HG02943 (cell line): Measurements from ENCODE around the gene XPNPEP2.

Experiments
- ATAC-seq: cut with Tn5 transposase; IDR thresholded peaks from one replicate; pipeline ENCODE4 v1.9.1; 2021; ENCODE audit warnings: mild to moderate bottlenecking, low read depth, moderate library complexity; ENCODE audit not compliant: unreplicated experiment

XPNPEP2 gene, protein sequence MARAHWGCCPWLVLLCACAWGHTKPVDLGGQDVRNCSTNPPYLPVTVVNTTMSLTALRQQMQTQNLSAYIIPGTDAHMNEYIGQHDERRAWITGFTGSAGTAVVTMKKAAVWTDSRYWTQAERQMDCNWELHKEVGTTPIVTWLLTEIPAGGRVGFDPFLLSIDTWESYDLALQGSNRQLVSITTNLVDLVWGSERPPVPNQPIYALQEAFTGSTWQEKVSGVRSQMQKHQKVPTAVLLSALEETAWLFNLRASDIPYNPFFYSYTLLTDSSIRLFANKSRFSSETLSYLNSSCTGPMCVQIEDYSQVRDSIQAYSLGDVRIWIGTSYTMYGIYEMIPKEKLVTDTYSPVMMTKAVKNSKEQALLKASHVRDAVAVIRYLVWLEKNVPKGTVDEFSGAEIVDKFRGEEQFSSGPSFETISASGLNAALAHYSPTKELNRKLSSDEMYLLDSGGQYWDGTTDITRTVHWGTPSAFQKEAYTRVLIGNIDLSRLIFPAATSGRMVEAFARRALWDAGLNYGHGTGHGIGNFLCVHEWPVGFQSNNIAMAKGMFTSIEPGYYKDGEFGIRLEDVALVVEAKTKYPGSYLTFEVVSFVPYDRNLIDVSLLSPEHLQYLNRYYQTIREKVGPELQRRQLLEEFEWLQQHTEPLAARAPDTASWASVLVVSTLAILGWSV

GRCh38 chrX:129738466-129739308 is at the start of gene XPNPEP2:
Gene XPNPEP2 (plus strand): TSS chrX:129738979. CDS start chrX:129739214, 235 bp downstream.
- ATAC-seq: no peak

DNA sequence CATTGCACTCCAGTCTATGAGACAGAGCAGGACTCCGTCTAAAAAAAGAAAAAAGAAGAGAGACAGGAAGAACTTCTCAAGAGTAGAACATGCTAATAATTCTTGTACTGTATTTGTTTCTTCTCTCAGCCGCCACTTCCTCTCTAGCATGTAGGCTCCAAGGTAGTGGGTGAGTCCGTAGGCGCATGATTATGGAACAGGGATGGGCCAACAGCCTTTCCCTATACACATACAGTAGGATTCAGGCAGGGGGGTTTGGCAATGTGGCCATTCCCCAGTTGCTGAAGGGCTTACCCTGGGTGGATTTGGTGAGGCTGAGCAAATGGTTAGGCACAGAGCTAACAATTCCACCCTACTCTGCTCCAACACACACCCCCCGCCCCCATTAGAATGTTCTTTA is 49.0 kb upstream of the XPNPEP2 start:
- ATAC-seq: no peak

DNA sequence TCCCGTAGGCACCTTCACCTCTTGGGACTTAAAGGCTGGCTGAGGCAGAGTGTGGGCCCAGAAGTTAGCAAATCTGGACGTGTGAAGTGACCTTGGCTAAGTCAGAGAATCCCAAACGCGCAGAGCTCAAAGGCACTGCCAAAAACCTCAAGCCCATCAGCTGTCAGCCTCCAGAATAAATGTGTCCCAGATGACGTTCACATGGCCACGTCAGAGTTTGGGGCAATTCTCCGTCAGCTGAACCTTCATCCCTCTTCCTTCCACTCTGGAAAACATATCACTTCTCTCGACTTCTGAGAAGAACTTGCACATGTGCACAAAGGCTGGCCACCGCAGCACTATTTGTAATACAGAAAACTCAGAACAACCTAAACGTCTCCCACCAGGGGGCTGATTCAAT is 48.3 kb upstream of the XPNPEP2 start:
- ATAC-seq: no peak

- ATAC-seq: no peak
Observed at GRCh38 chrX:129693354-129693753, 45.4 kb upstream of the XPNPEP2 start.

- ATAC-seq: no peak
Observed at GRCh38 chrX:129694805-129695204, 44.0 kb upstream of the XPNPEP2 start.

DNA sequence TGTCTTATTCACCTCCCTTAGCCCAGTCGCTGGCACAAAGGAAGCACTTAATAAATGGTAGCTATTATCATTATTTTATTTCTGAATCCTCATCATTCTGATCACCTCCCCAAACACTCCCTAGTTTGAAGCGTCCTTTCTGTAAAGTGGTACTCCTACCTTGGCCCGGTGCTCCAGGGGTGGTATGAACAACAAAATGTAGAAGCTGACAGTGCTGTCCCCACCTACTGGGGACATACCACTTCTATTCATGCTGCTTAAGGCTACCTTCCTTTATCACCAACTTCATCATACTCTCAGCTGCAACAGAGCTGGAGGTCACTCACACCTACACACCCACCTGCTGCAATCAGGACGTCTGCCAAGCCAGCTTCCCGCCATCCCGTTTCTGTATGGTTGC is 43.2 kb upstream of the XPNPEP2 start:
- ATAC-seq: no peak

DNA sequence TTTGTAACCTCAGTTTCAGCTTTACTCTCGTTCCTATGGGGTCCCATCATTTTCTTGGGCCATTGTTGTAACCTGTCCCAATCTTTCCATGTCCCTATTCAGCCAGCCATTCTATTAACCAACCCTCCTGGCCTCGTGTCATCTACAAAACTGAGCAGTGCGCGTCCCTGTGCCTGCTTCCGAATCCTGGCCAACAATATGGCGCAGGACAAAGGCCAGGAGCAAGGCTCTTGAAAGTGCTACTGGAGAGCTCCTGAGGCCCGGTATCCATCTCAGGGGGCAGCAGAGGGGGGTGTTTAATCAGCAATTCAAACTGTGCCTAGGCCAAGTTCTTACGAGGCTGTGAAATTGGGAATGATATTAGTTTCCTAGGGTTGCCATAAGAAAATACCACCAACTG is 42.8 kb upstream of the XPNPEP2 start:
- ATAC-seq: no peak

- no peak for ATAC-seq
Observed at GRCh38 chrX:129696463-129697155, 42.2 kb upstream of the XPNPEP2 start.

DNA sequence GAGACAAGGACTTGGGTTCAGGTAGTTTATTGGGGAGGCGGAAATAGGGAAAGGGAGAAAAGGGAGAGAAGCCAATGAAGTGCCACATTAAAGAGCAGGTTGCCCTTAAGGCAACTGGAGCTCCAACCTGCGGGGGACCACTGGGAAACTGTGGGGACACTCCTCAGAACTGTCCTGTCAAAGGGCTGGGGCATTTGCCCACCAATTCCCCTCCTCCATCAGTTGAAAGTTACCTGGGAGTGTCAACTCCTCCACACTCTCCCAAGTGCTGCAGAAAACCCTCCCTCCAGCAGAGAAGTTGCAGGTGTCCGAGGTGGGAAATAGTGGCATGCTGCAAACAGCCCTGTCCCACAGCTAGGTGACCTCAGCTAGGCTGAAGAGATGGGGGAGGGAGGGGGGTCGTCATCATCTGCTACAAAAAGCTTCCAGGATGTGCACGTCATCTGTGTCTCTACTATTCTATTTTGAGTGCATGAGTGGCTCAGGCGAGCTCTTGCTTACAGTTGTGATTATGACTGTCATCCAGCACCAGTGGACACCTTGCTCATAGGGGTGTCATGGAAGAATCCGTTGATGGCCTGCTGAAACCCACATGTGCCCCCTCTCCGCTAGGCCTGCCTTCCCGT is 41.5 kb upstream of the XPNPEP2 start:
- no peak for ATAC-seq

GRCh38 chrX:129698150-129698549 is 40.6 kb upstream of the XPNPEP2 start:
- no peak for ATAC-seq

DNA sequence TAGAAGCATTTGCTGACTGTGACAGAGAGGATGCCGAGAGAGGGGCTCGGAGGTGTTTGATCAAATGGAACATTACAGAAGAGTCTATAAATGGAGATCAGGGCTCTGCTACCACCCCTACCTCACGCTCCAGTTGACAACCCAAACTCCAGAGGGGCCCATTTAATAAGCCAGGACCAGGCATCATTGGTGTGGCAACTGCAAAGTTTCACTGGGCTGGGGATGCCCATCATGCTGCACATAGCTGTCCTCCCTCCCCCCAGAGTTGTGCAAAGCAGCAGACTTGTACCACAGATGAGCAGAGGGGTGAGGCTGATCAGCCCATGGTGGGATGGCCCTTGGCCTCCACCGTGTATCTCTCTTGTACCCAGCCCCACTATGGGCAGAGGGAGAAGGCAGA is 38.2 kb upstream of the XPNPEP2 start:
- no peak for ATAC-seq

DNA sequence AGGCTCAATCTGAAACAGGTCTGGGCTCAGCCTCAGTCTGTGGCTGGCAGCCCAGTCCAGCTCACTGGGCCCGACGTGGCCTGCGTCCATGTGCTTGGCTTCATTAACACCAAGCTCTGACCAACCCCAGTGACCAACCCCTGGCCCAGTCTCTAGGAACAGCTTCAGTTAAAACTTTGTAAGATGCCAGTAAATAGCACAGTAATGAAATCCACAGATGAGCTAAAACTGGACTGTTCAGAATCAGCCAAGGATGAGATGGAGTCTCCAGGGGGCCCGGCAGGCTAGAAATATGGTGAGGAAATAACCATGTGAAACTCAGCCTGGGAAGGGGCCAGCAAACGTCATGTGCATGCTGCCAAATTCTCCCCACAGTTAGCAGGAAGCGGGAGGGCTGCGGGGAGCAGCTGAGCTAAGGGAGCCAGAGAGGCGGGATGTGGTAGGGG is 37.1 kb upstream of the XPNPEP2 start:
- no peak for ATAC-seq

DNA sequence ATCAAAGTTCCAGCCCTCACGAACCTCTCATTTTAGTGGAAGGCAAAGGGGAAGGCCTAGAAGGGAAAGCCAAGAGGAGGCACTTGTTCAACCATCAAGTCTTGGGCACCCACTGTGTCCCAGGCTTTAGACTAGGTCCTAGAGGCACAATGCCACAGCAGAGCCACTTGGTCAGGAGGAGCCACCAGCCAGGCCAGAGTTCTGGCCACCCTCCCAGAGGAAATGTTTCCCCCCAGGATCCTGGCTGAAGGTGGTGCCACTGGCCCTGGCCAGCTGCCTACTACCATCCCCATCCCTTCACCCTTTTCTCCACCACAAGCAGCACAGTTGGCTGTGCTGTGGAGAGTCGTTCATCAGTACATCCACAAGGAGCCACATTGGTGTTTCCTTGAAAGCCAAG is 34.3 kb upstream of the XPNPEP2 start:
- no peak for ATAC-seq

DNA sequence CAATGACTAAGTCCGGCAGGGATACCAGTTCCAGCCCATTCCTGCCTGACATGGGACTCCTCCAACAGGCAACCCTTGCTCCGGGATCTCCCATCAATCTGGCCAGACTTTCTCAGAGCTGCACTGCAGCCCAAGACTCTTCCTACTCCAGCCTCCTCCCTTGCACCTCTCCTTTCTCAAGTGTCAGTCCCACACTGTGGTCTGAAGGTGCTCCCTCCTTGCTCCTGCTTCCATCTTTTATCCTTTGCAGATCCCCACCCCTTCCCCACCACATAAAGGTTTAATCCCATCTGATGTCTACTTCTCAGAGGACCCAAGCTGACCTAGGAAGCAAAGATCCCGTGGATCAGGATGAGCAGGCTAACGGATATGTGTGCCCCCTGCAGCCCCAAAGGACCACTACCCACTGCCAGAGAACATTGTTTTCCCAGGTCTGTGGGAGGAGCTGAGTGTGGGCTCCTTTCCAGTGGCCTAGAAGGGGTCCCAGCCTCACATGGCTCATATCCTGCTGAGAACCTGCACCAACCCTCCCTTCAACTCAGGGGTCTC is 33.3 kb upstream of the XPNPEP2 start:
- no peak for ATAC-seq

DNA sequence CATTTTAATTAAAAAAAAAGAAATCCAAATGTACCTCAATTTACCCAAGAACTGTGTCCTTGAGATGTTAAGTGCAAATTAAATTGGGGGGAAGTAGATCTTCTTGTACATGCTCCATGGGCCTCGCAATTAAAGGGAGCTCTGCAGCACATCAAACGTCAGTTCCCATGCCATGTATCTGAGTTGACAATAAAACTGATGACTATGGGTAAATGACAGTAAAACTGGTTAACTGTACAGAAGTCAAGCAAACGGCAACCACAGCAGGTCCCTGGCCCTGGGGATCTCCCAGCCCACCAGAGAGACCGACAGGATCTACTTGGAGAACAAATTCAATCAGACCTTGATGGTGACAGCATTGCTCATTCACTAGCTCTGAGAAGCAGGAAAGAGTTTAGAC is 32.8 kb upstream of the XPNPEP2 start:
- ATAC-seq: no peak

GRCh38 chrX:129706400-129707072 is 32.2 kb upstream of the XPNPEP2 start:
- no peak for ATAC-seq

- no peak for ATAC-seq
Observed at GRCh38 chrX:129714581-129714980, 24.2 kb upstream of the XPNPEP2 start.

- ATAC-seq: no peak
Observed at GRCh38 chrX:129716507-129716906, 22.3 kb upstream of the XPNPEP2 start.

DNA sequence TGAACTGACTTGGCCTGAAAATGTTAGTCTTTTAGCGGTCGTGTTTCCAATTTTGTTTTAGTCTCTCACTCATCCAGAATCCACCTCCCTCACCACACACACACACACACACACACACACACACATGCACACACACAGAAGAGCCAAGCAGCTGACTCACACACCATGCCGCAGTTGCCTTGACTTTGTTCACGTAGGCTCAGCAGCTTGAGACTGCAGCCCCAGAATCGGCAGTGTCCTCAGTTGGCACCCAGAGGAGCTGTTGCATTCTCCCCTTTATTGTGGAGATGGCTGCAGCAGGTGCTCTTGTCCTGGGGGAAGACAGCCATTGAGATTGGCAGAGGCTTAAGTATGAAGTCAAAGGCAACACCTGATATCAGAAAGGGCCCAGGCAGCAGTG is 20.9 kb upstream of the XPNPEP2 start:
- no peak for ATAC-seq
